ENCODE data around the gene RUSC1. TPM values are rescaled to one million over a fixed set of nuclear protein-coding genes. Genes with fewer than 3 reads are reported as not detected.
A peak's percentile ranks its signal among the peaks of the same experiment; 100 is the strongest.

RUSC1 gene
- total RNA-seq, 1 donor from 2014 or later, result 38.3 TPM

DNA sequence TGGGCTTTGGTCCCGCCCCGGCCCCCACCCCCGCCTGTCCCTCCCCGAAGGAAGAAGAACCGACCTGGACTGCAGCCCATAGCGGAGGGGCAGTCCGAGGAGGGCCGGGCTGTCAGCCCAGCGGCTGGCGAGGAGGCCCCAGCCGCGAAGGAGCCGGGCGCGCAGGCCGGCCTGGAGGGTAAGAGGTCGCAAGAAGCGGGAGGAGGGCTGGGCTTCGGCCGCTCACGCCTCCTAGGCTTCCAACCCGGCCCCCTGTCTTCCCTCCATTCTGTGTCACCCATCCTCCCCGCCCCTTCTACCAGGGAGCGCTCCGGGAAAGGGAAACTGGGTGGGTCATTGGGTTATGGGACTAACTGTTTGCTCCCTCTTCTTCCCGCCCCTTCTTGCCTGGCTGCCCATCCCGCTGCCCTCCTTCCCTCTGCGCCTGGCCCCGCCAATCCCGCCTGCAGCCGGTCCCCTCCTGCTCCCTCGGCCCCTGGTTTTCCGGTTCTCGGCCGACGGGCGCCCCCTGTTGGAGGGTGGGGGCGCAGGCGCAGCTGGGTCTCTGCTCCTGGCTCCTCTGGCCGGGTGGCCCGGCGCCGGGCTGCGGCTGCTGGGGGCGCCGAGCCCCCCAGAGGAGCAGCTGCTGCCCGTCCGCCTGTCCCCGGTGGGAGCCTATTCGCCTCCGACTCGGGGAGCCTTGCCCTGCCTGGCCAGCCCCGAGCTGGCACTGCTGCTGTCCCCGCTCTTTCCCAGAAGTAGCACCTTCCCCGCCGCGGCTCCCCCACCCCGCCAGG is 2.4 kb downstream of the RUSC1 start:
- DNase-seq (ENCODE audit: low read depth), result peak; percentile 81
- TF ChIP-seq, protein P1, sequence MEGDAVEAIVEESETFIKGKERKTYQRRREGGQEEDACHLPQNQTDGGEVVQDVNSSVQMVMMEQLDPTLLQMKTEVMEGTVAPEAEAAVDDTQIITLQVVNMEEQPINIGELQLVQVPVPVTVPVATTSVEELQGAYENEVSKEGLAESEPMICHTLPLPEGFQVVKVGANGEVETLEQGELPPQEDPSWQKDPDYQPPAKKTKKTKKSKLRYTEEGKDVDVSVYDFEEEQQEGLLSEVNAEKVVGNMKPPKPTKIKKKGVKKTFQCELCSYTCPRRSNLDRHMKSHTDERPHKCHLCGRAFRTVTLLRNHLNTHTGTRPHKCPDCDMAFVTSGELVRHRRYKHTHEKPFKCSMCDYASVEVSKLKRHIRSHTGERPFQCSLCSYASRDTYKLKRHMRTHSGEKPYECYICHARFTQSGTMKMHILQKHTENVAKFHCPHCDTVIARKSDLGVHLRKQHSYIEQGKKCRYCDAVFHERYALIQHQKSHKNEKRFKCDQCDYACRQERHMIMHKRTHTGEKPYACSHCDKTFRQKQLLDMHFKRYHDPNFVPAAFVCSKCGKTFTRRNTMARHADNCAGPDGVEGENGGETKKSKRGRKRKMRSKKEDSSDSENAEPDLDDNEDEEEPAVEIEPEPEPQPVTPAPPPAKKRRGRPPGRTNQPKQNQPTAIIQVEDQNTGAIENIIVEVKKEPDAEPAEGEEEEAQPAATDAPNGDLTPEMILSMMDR (IDR thresholded peaks at IDR 0.05; ENCODE audit: insufficient read depth, low read length, poor library complexity, severe bottlenecking), result peak; percentile 80
- no peaks in the 10 kb centered on the region for H3K27me3 ChIP-seq (ENCODE audit: control insufficient read depth, insufficient read depth, low read length)
- peaks cover 3% of the 10 kb centered on the region for H3K36me3 ChIP-seq (ENCODE audit: control insufficient read depth, insufficient read depth, low read length)
- H3K4me3 ChIP-seq (ENCODE audit: low read depth, low read length), result peak overlapping the region; percentile 90

DNA sequence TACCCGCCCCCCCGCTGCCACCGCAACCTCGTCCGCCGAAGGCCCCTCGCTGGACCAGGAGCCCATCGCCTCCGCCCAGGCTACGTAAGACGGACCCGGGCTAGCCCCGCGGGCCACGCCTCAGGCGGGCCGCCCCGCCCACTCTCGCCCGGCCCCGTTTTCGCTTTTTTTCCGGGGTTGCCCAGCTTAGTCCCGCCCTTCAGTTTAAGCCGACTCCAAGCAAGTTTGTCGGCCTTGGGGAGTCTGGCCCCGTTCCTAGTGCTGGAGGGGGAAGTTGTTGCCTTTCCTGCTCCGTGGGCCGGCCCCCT is 3.0 kb downstream of the RUSC1 start:
- TF ChIP-seq, protein P1 (IDR thresholded peaks at IDR 0.05; ENCODE audit: insufficient read depth, low read length, poor library complexity, severe bottlenecking), result no peak
- H3K36me3 ChIP-seq (ENCODE audit: control insufficient read depth, insufficient read depth, low read length), result peaks cover 1% of the 10 kb centered on the region
- peak; percentile 47 for DNase-seq (ENCODE audit: low read depth)
- no peaks in the 10 kb centered on the region for H3K27me3 ChIP-seq (ENCODE audit: control insufficient read depth, insufficient read depth, low read length)
- peak overlapping the region; percentile 90 for H3K4me3 ChIP-seq (ENCODE audit: low read depth, low read length)

DNA sequence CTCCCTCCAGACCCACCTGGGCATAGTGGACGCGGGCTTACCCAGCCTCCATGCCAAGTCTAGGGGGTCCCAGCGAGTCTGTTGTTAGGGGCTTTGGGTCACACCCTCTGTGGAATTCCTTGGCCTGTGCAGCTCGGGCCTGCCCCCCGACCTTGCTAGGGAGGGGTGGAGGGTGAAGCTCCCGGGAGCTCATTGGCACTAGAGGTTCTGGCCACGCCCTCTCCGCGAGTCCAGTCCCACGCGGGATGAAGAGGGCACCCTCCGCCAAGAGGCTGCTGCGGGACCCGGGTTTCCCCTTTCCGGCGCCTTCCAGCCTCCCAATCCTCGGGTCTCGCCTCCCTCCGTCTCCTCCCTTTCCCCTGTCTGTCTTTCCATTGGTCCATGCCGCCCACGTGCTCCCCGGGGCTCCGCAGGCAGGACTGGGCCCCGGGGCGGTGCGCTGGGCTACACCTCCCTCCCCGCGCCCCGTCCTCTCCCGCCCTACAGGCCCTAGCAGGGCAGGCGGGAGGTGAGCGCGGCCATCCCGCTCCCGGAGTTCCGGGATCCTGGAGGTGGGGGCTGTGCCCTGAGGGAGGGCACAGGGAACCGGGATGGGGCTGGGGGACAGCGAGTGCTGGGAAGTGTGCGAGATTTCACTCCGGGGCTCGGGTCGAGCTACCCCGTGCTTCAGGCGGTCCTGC is 3.5 kb downstream of the RUSC1 start:
- TF ChIP-seq, protein P1 (IDR thresholded peaks at IDR 0.05; ENCODE audit: insufficient read depth, low read length, poor library complexity, severe bottlenecking), result no peak
- Histone ChIP-seq H3K27me3 (ENCODE audit: control insufficient read depth, insufficient read depth, low read length) (no peaks in the 10 kb centered on the region), H3K4me3 (ENCODE audit: low read depth, low read length) (peak overlapping the region; percentile 90), H3K36me3 (ENCODE audit: control insufficient read depth, insufficient read depth, low read length) (peaks cover 1% of the 10 kb centered on the region)
- DNase-seq (ENCODE audit: low read depth), result peak; percentile 80

DNA sequence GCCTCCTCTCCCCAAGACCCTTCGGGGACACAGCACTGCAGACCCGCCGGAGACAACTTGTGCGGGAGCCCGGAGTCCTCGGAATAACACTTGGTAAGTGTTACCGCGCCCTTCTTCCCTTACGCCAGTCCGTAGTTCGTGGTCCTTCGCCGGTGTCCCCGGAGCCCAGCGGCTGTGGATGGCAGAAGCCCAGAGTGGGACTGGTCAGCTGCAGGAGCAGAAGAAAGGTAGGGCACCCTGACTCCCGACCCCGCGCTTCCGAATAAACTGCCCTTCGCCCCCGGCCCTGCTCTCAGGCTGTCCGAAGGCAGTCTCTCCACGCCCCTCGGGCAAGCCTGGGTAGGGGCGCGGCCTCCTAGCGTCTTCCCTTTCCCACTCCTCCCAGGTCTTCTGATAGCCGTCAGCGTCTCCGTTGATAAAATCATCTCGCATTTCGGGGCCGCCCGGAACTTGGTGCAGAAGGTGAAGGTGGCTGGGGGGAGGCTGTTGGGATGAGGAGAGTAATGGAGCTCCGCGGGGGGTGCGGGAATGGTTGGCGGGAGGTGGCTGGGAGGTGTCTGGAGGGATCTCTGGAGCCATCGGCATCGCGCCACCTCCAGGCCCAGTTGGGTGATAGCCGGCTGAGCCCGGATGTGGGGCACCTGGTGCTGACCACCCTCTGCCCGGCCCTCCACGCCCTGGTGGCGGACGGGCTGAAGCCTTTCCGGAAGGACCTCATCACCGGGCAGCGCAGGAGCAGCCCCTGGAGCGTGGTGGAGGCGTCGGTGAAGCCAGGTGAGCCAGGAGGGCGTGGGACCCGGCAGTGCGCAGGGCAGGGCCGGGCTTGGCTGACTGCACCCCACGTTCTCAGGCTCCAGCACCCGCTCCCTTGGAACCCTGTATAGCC is 4.3 kb downstream of the RUSC1 start:
- no peak for DNase-seq (ENCODE audit: low read depth)
- TF ChIP-seq, protein P1 (IDR thresholded peaks at IDR 0.05; ENCODE audit: insufficient read depth, low read length, poor library complexity, severe bottlenecking), result peak; percentile 61
- Histone ChIP-seq H3K27me3 (ENCODE audit: control insufficient read depth, insufficient read depth, low read length) (no peaks in the 10 kb centered on the region), H3K36me3 (ENCODE audit: control insufficient read depth, insufficient read depth, low read length) (no peaks in the 10 kb centered on the region), H3K4me3 (ENCODE audit: low read depth, low read length) (peak overlapping the region; percentile 90)

DNA sequence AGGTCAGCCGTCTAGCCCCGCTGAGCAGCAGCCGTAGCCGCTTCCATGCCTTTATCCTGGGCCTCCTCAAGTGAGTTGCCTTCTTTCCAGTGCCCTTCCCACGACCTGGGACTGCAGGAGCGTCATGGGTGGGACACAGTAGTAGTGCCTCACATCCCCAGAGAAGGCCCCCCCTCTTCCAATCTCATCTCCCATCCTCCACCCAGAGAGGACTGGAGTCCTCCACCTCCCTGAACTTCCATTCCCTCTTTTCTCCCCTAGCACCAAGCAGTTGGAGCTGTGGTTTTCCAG is 4.9 kb downstream of the RUSC1 start:
- no peaks in the 10 kb centered on the region for H3K36me3 ChIP-seq (ENCODE audit: control insufficient read depth, insufficient read depth, low read length)
- TF ChIP-seq, protein P1 (IDR thresholded peaks at IDR 0.05; ENCODE audit: insufficient read depth, low read length, poor library complexity, severe bottlenecking), result no peak

More for the DNA sequence above, 4.9 kb downstream of the RUSC1 start:
- DNase-seq (ENCODE audit: low read depth), result no peak
- Histone ChIP-seq H3K4me3 (ENCODE audit: low read depth, low read length) (peak overlapping the region; percentile 90), H3K27me3 (ENCODE audit: control insufficient read depth, insufficient read depth, low read length) (no peaks in the 10 kb centered on the region)

Measured in kidney epithelial cell (primary cell).